Neural progenitor cell (in vitro differentiated cells): Measurements from ENCODE around the gene ISG15.

Experiments
- CTCF ChIP-seq: fragments of 200-600 bp; sonication (generic); IDR thresholded peaks from 2 replicates; pipeline ENCODE4 v1.5.1; 2017; ENCODE audit warnings: antibody characterized with exemption, mild to moderate bottlenecking
- EZH2 ChIP-seq: fragments of 200-600 bp; sonication (generic); IDR thresholded peaks from 2 replicates; pipeline ENCODE4 v1.6.1; 2017; ENCODE audit warnings: antibody characterized with exemption, mild to moderate bottlenecking, moderate library complexity

GRCh38 chr1:998995-999724 lies 14.1 kb upstream of the ISG15 start:
- peak; percentile 7 for TF ChIP-seq CTCF
- peak; percentile 90 for TF ChIP-seq EZH2
